Mammary epithelial cell (primary cell): ENCODE results near the gene SOCS1.

Source experiments
- EZH2 ChIP-seq: IDR thresholded peaks from 2 replicates; pipeline ENCODE4 v1.6.1; 2012; ENCODE audit warnings: low read length, inconsistent platforms, borderline replicate concordance
- TF ChIP-seq, protein P1 (sequence below), 2 donors: IDR thresholded peaks in 1 of 2; conservative IDR thresholded peaks in 1 of 2; 2 replicates each; pipeline ENCODE4 v1.5.1; 2011 to 2012; ENCODE audit warnings: inconsistent platforms in 2 of 2, low read length in 2 of 2, mild to moderate bottlenecking in 2 of 2, control low read depth in 1 of 2, low read depth in 1 of 2; ENCODE audit not compliant: insufficient read depth in 1 of 2; ENCODE audit errors: extremely low read depth in 1 of 2

DNA sequence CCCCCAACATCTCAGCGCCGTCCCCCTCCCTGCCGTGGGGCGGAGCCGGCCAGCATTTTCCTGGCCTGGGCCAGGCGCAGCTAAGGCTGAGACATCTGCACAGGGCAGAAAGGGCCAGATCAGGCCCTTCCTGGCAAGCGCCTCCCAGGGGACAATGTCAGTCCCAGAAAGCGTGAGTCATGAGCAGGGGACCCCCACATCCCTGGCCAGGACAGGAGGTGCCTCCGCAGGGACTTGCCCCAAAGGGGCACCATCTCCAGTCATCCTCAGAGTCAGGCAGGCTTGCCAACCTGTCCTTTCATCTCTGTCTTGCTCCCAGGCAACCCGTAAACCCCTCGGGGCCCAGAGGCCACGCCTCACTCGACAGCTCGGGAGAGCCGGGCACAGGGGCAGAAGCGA, 43.2 kb downstream of the SOCS1 start:
- TF ChIP-seq, protein P1, sequence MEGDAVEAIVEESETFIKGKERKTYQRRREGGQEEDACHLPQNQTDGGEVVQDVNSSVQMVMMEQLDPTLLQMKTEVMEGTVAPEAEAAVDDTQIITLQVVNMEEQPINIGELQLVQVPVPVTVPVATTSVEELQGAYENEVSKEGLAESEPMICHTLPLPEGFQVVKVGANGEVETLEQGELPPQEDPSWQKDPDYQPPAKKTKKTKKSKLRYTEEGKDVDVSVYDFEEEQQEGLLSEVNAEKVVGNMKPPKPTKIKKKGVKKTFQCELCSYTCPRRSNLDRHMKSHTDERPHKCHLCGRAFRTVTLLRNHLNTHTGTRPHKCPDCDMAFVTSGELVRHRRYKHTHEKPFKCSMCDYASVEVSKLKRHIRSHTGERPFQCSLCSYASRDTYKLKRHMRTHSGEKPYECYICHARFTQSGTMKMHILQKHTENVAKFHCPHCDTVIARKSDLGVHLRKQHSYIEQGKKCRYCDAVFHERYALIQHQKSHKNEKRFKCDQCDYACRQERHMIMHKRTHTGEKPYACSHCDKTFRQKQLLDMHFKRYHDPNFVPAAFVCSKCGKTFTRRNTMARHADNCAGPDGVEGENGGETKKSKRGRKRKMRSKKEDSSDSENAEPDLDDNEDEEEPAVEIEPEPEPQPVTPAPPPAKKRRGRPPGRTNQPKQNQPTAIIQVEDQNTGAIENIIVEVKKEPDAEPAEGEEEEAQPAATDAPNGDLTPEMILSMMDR (conservative IDR thresholded peaks at IDR 0.05 in 1 of 2, IDR thresholded peaks at IDR 0.05 in 1 of 2; ENCODE audit: extremely low read depth in 1 of 2, insufficient read depth in 1 of 2, low read depth in 1 of 2, low read length in 2 of 2), result no peak
- no peak for TF ChIP-seq EZH2
